ENCODE results near the gene COL6A3. TPM values are rescaled to one million over a fixed set of nuclear protein-coding genes. Genes with fewer than 3 reads are reported as not detected.

The COL6A3 gene
- polyA plus RNA-seq, 2 of the 4 experiments (the other 2 are of a cell fraction): 0.10 to 0.28 TPM

DNA sequence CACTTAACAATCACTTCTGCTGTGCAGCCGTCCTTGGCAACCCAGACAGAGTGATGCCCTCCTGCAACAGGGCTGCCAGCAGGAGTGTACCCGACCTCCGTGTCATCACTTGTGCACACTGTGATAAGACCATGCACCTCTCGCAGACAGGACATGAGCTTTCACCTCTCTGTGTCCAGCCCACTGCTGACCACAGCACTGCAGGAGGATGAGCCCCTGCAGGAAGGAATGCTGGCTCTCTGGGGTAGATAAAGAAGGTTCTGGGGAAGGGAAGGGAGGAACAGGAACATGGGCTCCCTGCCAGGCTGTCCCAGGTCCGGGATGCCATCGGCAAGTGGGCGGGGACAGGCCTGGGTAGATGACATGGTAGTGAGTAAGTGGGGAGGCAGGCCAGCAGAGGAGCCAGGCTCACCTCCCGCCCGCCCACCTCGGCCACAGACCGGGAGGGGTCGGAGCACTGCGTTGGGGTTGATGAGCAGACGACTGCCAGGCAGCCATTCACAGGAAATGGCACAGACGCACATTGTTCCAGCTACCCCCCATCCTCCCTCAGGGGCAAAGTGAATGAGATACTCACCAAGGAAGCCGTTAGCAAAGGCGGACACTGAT is 18.6 kb upstream of the COL6A3 start:
- no peak overlapping the region for H3K4me3 ChIP-seq
- ChIA-PET CTCF (interaction anchor here (0.6 to 7.4 kb wide), 4 partner anchors 12 to 281 kb away, joined by 3 to 47 read pairs (median 8); no protein-coding TSS in a partner anchor), POLR2A (no interaction called here)
- DNase-seq (ENCODE audit: low read depth in 1 of 2, low spot score in 1 of 2) (peak; percentile 45 to 73), FAIRE-seq (no peak), ATAC-seq (peak; percentile 80 to 90)
- peak overlapping the region; percentile 47 to 81 for H3K27ac ChIP-seq
- H3K9me3 ChIP-seq: no peaks in the 10 kb centered on the region; the same call in 2 of the 3 replicates
- peak overlapping the region; percentile 69 for H3K4me2 ChIP-seq
- peaks cover 39% of the 10 kb centered on the region for H3K4me1 ChIP-seq
- 6% methylated on average over 17 of the region's 17 CpGs for whole genome bisulfite sequencing (ENCODE audit: missing lambda C conversion rate)
- no peak for TF ChIP-seq FOSL2 (IDR thresholded peaks at IDR 0.05)
- TF ChIP-seq FOSL2 (CRISPR knock-in tag; IDR thresholded peaks at IDR 0.05): 0 out of 2 replicates have a peak, but pooled peaks have one; percentile 39
- no peak for TF ChIP-seq SREBF2 (IDR thresholded peaks at IDR 0.05)
- no peak for TF ChIP-seq KDM5A (IDR thresholded peaks at IDR 0.05)
- TF ChIP-seq EP300 (IDR thresholded peaks at IDR 0.05): no peak
- TF ChIP-seq, protein P1, sequence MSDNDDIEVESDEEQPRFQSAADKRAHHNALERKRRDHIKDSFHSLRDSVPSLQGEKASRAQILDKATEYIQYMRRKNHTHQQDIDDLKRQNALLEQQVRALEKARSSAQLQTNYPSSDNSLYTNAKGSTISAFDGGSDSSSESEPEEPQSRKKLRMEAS (IDR thresholded peaks at IDR 0.05): peak; percentile 35; the same call in 1 of the 2 replicates
- peak; percentile 23; the same call in 1 of the 2 replicates for TF ChIP-seq POLR2A (IDR thresholded peaks at IDR 0.05; ENCODE audit: low read length)

DNA sequence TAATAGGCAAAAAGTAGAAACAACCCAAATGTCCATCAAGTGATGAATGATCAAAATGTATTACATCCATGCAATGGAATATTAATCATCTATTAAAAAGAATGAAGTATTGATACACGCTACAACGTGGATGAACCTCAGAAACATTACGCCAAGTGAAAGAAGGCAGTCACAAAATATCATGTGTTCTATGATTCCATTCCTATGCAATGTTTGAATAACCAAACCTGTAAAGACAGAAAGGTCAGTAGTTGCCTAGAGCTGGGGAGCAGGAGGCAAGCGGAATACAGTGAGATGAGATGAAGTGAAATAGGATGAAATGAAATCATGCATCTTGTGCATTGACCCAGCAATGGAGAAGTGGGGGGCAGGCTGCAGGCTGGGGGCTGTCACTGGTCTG is 17.9 kb upstream of the COL6A3 start:
- Histone ChIP-seq H3K27ac (peak overlapping the region; percentile 47 to 81), H3K9me3 (no peaks in the 10 kb centered on the region; the same call in 2 of the 3 replicates), H3K4me3 (no peak overlapping the region), H3K4me1 (peaks cover 39% of the 10 kb centered on the region), H3K4me2 (peak overlapping the region; percentile 69)
- 80% methylated on average over 4 of the region's 4 CpGs for WGBS (ENCODE audit: missing lambda C conversion rate)
- ChIA-PET POLR2A (no interaction called here), CTCF (interaction anchor here (0.6 to 7.4 kb wide), 4 partner anchors 11 to 282 kb away, joined by 3 to 47 read pairs (median 5); no protein-coding TSS in a partner anchor)
- FAIRE-seq (no peak), DNase-seq (ENCODE audit: low read depth in 1 of 2, low spot score in 1 of 2) (no peak), ATAC-seq (no peak)
- TF ChIP-seq EHMT2 (IDR thresholded peaks at IDR 0.05; ENCODE audit: low read depth) (no peak), MAFK (IDR thresholded peaks at IDR 0.05; ENCODE audit: partially characterized antibody) (no peak), ZNF302 (CRISPR knock-in tag; IDR thresholded peaks at IDR 0.05) (no peak), RARB (CRISPR knock-in tag; IDR thresholded peaks at IDR 0.05) (no peak), ZSCAN20 (CRISPR knock-in tag; IDR thresholded peaks at IDR 0.05) (no peak), PHF8 (IDR thresholded peaks at IDR 0.05; ENCODE audit: borderline replicate concordance, low read depth) (no peak), HOXB13 (CRISPR knock-in tag; IDR thresholded peaks at IDR 0.05; ENCODE audit: low read depth) (no peak), CBX8 (IDR thresholded peaks at IDR 0.05) (no peak), RNF2 (IDR thresholded peaks at IDR 0.05; ENCODE audit: borderline replicate concordance, low read depth) (no peak), BHLHE40 (IDR thresholded peaks at IDR 0.05; ENCODE audit: low read depth, low read length) (no peak), TFCP2L1 (CRISPR knock-in tag; IDR thresholded peaks at IDR 0.05) (no peak), EHF (CRISPR knock-in tag; IDR thresholded peaks at IDR 0.05) (no peak), RCOR1 (IDR thresholded peaks at IDR 0.05; ENCODE audit: low read depth, low read length) (no peak), FOXS1 (CRISPR knock-in tag; IDR thresholded peaks at IDR 0.05) (no peak), CHD4 (IDR thresholded peaks at IDR 0.05; ENCODE audit: borderline replicate concordance) (no peak), POLR2A (IDR thresholded peaks at IDR 0.05; ENCODE audit: low read length) (no peak)
- TF ChIP-seq, protein P2, sequence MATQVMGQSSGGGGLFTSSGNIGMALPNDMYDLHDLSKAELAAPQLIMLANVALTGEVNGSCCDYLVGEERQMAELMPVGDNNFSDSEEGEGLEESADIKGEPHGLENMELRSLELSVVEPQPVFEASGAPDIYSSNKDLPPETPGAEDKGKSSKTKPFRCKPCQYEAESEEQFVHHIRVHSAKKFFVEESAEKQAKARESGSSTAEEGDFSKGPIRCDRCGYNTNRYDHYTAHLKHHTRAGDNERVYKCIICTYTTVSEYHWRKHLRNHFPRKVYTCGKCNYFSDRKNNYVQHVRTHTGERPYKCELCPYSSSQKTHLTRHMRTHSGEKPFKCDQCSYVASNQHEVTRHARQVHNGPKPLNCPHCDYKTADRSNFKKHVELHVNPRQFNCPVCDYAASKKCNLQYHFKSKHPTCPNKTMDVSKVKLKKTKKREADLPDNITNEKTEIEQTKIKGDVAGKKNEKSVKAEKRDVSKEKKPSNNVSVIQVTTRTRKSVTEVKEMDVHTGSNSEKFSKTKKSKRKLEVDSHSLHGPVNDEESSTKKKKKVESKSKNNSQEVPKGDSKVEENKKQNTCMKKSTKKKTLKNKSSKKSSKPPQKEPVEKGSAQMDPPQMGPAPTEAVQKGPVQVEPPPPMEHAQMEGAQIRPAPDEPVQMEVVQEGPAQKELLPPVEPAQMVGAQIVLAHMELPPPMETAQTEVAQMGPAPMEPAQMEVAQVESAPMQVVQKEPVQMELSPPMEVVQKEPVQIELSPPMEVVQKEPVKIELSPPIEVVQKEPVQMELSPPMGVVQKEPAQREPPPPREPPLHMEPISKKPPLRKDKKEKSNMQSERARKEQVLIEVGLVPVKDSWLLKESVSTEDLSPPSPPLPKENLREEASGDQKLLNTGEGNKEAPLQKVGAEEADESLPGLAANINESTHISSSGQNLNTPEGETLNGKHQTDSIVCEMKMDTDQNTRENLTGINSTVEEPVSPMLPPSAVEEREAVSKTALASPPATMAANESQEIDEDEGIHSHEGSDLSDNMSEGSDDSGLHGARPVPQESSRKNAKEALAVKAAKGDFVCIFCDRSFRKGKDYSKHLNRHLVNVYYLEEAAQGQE (IDR thresholded peaks at IDR 0.05): no peak
- TF ChIP-seq, protein P3, sequence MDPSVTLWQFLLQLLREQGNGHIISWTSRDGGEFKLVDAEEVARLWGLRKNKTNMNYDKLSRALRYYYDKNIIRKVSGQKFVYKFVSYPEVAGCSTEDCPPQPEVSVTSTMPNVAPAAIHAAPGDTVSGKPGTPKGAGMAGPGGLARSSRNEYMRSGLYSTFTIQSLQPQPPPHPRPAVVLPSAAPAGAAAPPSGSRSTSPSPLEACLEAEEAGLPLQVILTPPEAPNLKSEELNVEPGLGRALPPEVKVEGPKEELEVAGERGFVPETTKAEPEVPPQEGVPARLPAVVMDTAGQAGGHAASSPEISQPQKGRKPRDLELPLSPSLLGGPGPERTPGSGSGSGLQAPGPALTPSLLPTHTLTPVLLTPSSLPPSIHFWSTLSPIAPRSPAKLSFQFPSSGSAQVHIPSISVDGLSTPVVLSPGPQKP (IDR thresholded peaks at IDR 0.05; ENCODE audit: low read depth, low read length): no peak
- TF ChIP-seq, protein P4, sequence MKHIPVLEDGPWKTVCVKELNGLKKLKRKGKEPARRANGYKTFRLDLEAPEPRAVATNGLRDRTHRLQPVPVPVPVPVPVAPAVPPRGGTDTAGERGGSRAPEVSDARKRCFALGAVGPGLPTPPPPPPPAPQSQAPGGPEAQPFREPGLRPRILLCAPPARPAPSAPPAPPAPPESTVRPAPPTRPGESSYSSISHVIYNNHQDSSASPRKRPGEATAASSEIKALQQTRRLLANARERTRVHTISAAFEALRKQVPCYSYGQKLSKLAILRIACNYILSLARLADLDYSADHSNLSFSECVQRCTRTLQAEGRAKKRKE (CRISPR knock-in tag; IDR thresholded peaks at IDR 0.05; ENCODE audit: low read depth): no peak
- TF ChIP-seq, protein P5, sequence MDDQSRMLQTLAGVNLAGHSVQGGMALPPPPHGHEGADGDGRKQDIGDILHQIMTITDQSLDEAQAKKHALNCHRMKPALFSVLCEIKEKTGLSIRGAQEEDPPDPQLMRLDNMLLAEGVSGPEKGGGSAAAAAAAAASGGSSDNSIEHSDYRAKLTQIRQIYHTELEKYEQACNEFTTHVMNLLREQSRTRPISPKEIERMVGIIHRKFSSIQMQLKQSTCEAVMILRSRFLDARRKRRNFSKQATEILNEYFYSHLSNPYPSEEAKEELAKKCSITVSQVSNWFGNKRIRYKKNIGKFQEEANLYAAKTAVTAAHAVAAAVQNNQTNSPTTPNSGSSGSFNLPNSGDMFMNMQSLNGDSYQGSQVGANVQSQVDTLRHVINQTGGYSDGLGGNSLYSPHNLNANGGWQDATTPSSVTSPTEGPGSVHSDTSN (IDR thresholded peaks at IDR 0.05): no peak
